ENCODE results near the gene CCDC192. TPM values are rescaled to one million over a fixed set of nuclear protein-coding genes. Genes with fewer than 3 reads are reported as not detected.

Gene CCDC192
- total RNA-seq, 2 experiments from 2014 or later = not detected

DNA sequence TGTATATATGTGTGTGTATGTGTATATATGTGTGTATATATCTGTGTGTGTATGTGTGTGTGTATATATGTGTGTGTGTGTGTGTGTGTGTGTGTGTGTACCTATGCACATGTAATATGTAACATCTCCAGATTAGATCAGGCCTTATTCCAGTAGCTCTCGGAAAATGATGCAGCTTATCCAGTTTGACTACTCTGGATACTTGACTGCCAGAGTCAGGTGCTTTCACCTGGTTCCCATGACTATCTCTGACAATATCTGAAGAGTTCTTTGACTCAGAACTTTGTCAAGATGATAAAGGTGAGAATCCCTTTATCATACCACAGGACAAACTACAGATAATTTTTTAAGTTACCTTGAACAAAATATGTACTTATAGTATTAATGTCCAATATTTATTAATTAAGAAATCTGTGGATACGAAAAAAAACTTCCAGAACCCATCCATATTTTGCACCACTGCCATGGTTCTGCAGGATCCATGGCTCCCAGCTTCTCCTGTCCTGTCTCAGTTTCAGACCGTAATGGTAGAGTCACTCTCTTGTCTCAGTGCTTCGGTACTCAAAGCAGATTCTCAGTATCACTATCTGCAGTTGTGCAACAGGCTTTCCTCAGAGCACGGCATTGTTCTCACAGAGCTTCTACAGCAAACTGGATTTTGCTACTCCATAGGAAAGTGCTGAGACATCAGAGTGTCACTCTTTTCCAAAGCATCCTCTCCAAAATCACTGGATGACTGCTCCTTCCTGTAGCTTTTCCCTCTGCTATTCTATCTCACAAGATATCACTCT lies 216.0 kb downstream of the CCDC192 start:
- no peak overlapping the region for H3K27ac Mint-ChIP-seq
- no peaks in the 10 kb centered on the region for H3K36me3 ChIP-seq (ENCODE audit: insufficient read depth, low read length)
- no peak overlapping the region for H3K4me3 Mint-ChIP-seq
- peaks cover 10% of the 10 kb centered on the region for H3K4me1 Mint-ChIP-seq (ENCODE audit: low read depth)
- H3K4me1 ChIP-seq (ENCODE audit: insufficient read depth, low read length) = no peaks in the 10 kb centered on the region
- H3K4me3 ChIP-seq (ENCODE audit: low read length) = no peak overlapping the region
- POLR2A ChIA-PET = no interaction called here
- no peak overlapping the region for H3K27ac ChIP-seq (ENCODE audit: low read depth in 1 of 2, low read length in 2 of 2)
- H3K36me3 Mint-ChIP-seq (ENCODE audit: low read depth) = no peaks in the 10 kb centered on the region
- DNase-seq = no peak
- H3K27me3 ChIP-seq (ENCODE audit: control insufficient read depth in 1 of 2, insufficient read depth in 2 of 2, low read length in 2 of 2) = no peaks in the 10 kb centered on the region
- no peak for ATAC-seq (ENCODE audit: poor library complexity)
- H3K27me3 Mint-ChIP-seq = no peaks in the 10 kb centered on the region
- CTCF ChIA-PET = no interaction called here
- TF ChIP-seq, protein P1, sequence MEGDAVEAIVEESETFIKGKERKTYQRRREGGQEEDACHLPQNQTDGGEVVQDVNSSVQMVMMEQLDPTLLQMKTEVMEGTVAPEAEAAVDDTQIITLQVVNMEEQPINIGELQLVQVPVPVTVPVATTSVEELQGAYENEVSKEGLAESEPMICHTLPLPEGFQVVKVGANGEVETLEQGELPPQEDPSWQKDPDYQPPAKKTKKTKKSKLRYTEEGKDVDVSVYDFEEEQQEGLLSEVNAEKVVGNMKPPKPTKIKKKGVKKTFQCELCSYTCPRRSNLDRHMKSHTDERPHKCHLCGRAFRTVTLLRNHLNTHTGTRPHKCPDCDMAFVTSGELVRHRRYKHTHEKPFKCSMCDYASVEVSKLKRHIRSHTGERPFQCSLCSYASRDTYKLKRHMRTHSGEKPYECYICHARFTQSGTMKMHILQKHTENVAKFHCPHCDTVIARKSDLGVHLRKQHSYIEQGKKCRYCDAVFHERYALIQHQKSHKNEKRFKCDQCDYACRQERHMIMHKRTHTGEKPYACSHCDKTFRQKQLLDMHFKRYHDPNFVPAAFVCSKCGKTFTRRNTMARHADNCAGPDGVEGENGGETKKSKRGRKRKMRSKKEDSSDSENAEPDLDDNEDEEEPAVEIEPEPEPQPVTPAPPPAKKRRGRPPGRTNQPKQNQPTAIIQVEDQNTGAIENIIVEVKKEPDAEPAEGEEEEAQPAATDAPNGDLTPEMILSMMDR (IDR thresholded peaks at IDR 0.05) = no peak
- intact Hi-C loops (cut with DNase I, micrococcal nuclease) = loop anchor here in 1 of 2 experiments (10.0 kb wide), 1 partner anchor 166 kb away; the partner anchor contains the start of gene SLC12A2
- H3K9me3 ChIP-seq (ENCODE audit: control insufficient read depth in 1 of 2, insufficient read depth in 1 of 2, low read length in 2 of 2) = no peaks in the 10 kb centered on the region
- no peaks in the 10 kb centered on the region for H3K9me3 Mint-ChIP-seq

DNA sequence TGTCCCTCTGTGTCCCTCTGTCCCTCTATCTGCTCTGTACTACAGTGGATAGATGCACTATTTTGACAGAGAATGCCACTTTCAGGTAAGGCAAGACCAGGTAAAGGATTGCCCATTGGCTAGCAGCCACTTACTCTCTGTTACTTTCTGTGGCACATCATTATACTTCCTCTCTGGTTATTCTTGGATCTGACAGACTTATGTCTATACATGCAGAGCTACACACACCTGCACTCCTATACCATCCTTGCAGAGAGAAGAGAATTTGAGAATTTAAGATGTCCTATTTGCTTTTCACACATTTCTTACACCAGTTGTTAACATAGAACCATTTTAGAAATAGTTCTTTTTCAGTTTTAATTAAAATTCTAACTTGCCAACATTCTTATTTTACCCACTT lies 216.6 kb downstream of the CCDC192 start:
- Histone ChIP-seq H3K4me1 (ENCODE audit: insufficient read depth, low read length) (no peaks in the 10 kb centered on the region), H3K27ac (ENCODE audit: low read depth in 1 of 2, low read length in 2 of 2) (no peak overlapping the region), H3K36me3 (ENCODE audit: insufficient read depth, low read length) (no peaks in the 10 kb centered on the region), H3K9me3 (ENCODE audit: control insufficient read depth in 1 of 2, insufficient read depth in 1 of 2, low read length in 2 of 2) (no peaks in the 10 kb centered on the region), H3K4me3 (ENCODE audit: low read length) (no peak overlapping the region), H3K27me3 (ENCODE audit: control insufficient read depth in 1 of 2, insufficient read depth in 2 of 2, low read length in 2 of 2) (no peaks in the 10 kb centered on the region)
- no peaks in the 10 kb centered on the region for H3K36me3 Mint-ChIP-seq (ENCODE audit: low read depth)
- intact Hi-C loops (cut with DNase I, micrococcal nuclease) = loop anchor here in 1 of 2 experiments (10.0 kb wide), 1 partner anchor 165 kb away; the partner anchor contains the start of gene SLC12A2
- ChIA-PET POLR2A (no interaction called here), CTCF (no interaction called here)
- TF ChIP-seq, protein P1 (IDR thresholded peaks at IDR 0.05) = no peak
- H3K9me3 Mint-ChIP-seq = no peaks in the 10 kb centered on the region
- no peaks in the 10 kb centered on the region for H3K27me3 Mint-ChIP-seq
- H3K27ac Mint-ChIP-seq = no peak overlapping the region
- no peak for DNase-seq
- no peak overlapping the region for H3K4me3 Mint-ChIP-seq
- no peak for ATAC-seq (ENCODE audit: poor library complexity)
- peaks cover 10% of the 10 kb centered on the region for H3K4me1 Mint-ChIP-seq (ENCODE audit: low read depth)

DNA sequence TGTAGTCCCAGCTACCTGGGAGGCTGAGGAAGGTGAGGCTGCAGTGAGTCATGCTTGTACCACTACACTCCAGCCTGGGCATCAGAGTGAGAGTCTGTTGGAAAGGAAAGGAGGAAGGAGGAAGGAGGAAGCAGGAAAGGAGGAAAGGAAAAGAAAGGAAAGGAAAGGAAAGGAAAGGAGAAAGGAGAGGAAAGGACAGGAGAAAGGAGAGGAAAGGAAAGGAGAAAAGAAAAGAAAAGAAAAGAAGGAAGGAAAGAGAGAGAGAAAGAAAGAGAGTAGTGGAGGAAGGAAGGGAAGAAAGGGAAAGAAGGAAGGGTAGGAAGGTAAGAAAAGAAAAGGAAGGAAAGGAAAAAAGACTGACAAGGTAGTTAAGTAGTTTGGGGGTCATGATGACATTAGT lies 217.7 kb downstream of the CCDC192 start:
- no peak overlapping the region for H3K4me3 ChIP-seq (ENCODE audit: low read length)
- no peaks in the 10 kb centered on the region for H3K4me1 ChIP-seq (ENCODE audit: insufficient read depth, low read length)
- H3K27me3 ChIP-seq (ENCODE audit: control insufficient read depth in 1 of 2, insufficient read depth in 2 of 2, low read length in 2 of 2) = no peaks in the 10 kb centered on the region
- peaks cover 10% of the 10 kb centered on the region for H3K4me1 Mint-ChIP-seq (ENCODE audit: low read depth)
- DNase-seq = no peak
- H3K27me3 Mint-ChIP-seq = no peaks in the 10 kb centered on the region
- TF ChIP-seq, protein P1 (IDR thresholded peaks at IDR 0.05) = no peak
- no peaks in the 10 kb centered on the region for H3K36me3 Mint-ChIP-seq (ENCODE audit: low read depth)
- ATAC-seq (ENCODE audit: poor library complexity) = no peak
- H3K9me3 ChIP-seq (ENCODE audit: control insufficient read depth in 1 of 2, insufficient read depth in 1 of 2, low read length in 2 of 2) = no peaks in the 10 kb centered on the region
- H3K4me3 Mint-ChIP-seq = no peak overlapping the region
- intact Hi-C loops (cut with DNase I, micrococcal nuclease) = no loop called here
- ChIA-PET CTCF (no interaction called here), POLR2A (no interaction called here)
- no peaks in the 10 kb centered on the region for H3K9me3 Mint-ChIP-seq
- no peaks in the 10 kb centered on the region for H3K36me3 ChIP-seq (ENCODE audit: insufficient read depth, low read length)
- H3K27ac ChIP-seq (ENCODE audit: low read depth in 1 of 2, low read length in 2 of 2) = no peak overlapping the region
- H3K27ac Mint-ChIP-seq = no peak overlapping the region

Measured in CD4-positive, alpha-beta T cell (primary cell).